ENCODE data around the gene MTMR10. TPM values are rescaled to one million over a fixed set of nuclear protein-coding genes. Genes with fewer than 3 reads are reported as not detected.
A peak's percentile ranks its signal among the peaks of the same experiment; 100 is the strongest.

The MTMR10 gene
- total and polyA plus RNA-seq, 8 donors: 27.0 to 34.3 (median 31.2) TPM

DNA sequence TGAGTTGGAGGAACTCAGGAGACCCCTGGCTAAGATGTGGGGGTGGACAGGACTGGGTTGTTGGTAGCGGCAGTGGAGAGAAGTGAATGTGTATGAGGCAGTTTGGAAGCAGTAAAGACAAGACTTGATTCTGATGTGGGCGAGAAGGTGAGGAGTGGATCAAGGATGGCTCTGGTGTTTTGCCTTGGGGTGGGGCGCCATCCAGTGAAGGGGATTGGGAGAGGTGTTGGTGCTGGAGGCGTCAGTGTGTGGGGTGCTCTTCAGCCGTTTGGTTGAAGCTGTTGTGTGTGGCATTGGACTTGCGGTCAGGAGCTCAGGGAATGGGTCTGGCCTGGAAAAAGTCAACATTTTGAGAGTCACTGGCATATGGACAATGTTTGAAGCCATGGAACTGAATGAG lies 74.4 kb downstream of the MTMR10 start:
- no peak overlapping the region for H3K4me3 ChIP-seq
- TF ChIP-seq CTCF (IDR thresholded peaks at IDR 0.05): no peak
- no peaks in the 10 kb centered on the region for H3K9me3 ChIP-seq
- H3K27me3 ChIP-seq: no peaks in the 10 kb centered on the region
- H3K36me3 ChIP-seq: peaks cover 0 to 88% of the 10 kb centered on the region in 2 donors
- H3K4me1 ChIP-seq: no peaks in the 10 kb centered on the region
- H3K27ac ChIP-seq: no peak overlapping the region
- intact Hi-C loops (cut with DNase I): no loop called here
- ATAC-seq (no peak), DNase-seq (no peak)

DNA sequence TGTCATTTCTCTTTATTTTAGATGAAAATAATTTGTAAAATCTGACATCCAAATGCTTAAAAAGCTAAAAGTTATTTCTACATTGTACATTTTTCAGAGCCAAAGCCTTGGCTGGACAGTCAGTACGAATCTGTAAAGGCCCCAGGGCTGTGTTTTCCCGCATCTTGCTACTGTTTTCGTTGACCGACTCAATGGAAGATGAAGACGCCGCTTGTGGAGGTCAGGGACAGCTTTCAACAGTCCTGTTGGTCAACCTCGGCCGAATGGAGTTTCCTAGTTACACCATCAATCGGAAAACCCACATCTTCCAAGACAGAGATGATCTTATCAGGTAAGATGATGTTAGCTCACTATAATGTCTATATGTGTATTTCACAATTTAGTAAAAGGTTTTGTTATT lies 77.7 kb downstream of the MTMR10 start:
- no peak for DNase-seq
- no peaks in the 10 kb centered on the region for H3K9me3 ChIP-seq
- intact Hi-C loops (cut with DNase I): no loop called here
- no peak for TF ChIP-seq CTCF (IDR thresholded peaks at IDR 0.05)
- no peaks in the 10 kb centered on the region for H3K27me3 ChIP-seq
- no peaks in the 10 kb centered on the region for H3K4me1 ChIP-seq
- no peak overlapping the region for H3K27ac ChIP-seq
- H3K36me3 ChIP-seq: peaks cover 0 to 86% of the 10 kb centered on the region in 2 donors
- H3K4me3 ChIP-seq: no peak overlapping the region
- no peak for ATAC-seq

GRCh38 chr15:30906366-30906765 lies 85.1 kb downstream of the MTMR10 start:
- ATAC-seq: no peak
- H3K9me3 ChIP-seq: no peaks in the 10 kb centered on the region
- no peaks in the 10 kb centered on the region for H3K27me3 ChIP-seq
- TF ChIP-seq CTCF (IDR thresholded peaks at IDR 0.05): no peak
- no peak overlapping the region for H3K4me3 ChIP-seq
- peaks cover 6 to 14% of the 10 kb centered on the region in 2 donors for H3K4me1 ChIP-seq
- H3K36me3 ChIP-seq: peaks cover 0 to 26% of the 10 kb centered on the region in 2 donors
- intact Hi-C loops (cut with DNase I): no loop called here
- no peak overlapping the region for H3K27ac ChIP-seq
- no peak for DNase-seq

- Histone ChIP-seq H3K27me3 (no peaks in the 10 kb centered on the region), H3K9me3 (no peaks in the 10 kb centered on the region), H3K4me1 (peaks cover 6 to 14% of the 10 kb centered on the region in 2 donors), H3K27ac (no peak overlapping the region), H3K4me3 (no peak overlapping the region), H3K36me3 (peaks cover 0 to 21% of the 10 kb centered on the region in 2 donors)
- intact Hi-C loops (cut with DNase I): no loop called here
- TF ChIP-seq CTCF (IDR thresholded peaks at IDR 0.05): no peak
- ATAC-seq (no peak), DNase-seq (no peak)
These were observed 85.6 kb downstream of the MTMR10 start for GRCh38 chr15:30905821-30906220.

DNA sequence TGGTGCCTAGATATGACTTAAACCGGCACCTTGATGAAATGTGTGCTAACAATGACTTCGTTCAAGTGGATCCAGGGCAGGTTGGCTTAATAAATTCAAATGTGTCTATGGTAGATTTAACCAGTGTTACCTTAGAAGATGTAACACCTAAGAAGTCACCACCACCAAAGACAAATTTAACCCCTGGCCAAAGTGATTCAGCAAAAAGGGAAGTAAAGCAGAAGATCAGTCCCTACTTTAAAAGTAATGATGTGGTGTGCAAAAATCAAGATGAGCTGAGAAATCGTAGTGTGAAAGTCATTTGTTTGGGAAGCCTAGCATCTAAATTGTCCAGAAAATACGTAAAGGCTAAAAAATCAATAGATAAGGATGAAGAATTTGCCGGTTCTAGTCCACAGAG lies 86.6 kb downstream of the MTMR10 start:
- no peaks in the 10 kb centered on the region for H3K9me3 ChIP-seq
- H3K4me3 ChIP-seq: peak overlapping the region in 1 of 2 donors; percentile 66
- ATAC-seq (no peak), DNase-seq (no peak)
- no peak for TF ChIP-seq CTCF (IDR thresholded peaks at IDR 0.05)
- H3K27me3 ChIP-seq: no peaks in the 10 kb centered on the region
- peaks cover 0 to 11% of the 10 kb centered on the region in 2 donors for H3K36me3 ChIP-seq
- H3K27ac ChIP-seq: no peak overlapping the region
- intact Hi-C loops (cut with DNase I): no loop called here
- H3K4me1 ChIP-seq: peaks cover 6 to 14% of the 10 kb centered on the region in 2 donors
